HG03460 (cell line): ENCODE results near the gene RAD51B.
"Not testable (repeated sequence)": the region's sequence is repeated elsewhere in the genome, so short reads cannot be mapped to it uniquely, and the experiment has no call there.

Experiments used
- ATAC-seq: cut with Tn5 transposase; IDR thresholded peaks from one replicate; pipeline ENCODE4 v1.9.1; 2021; ENCODE audit not compliant: unreplicated experiment

Gene RAD51B

GRCh38 chr14:67819563-67820421, at the start of gene RAD51B:
Gene RAD51B, plus strand, starts transcription at chr14:67819779.
- ATAC-seq, result peak; percentile 60

DNA sequence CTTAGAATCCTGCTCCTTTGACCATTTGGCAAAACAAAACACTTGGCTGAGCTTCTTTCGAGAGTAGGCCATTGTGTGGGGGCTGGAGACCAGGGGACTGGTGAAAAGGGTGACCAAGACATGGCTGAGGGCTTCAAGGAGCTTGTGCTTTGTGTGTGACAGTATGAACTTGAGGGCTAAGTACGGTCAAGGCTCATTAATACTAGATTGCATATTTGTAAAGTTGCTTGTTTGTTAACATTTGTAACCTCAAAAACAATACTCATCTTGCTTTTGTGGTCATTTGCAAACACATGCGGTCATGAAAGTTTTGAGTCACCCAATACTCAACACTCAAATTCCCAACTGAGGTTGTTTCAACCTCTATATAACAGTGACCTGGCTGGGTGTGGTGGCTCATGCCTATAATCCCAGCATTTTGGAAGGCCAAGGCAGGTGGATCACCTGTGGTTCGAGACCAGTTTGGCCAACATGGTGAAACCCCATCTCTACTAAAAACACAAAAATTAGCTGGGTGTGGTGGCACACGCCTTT, 45.7 kb upstream of the RAD51B start:
- ATAC-seq, result no peak

GRCh38 chr14:67776653-67777322, 42.8 kb upstream of the RAD51B start:
- ATAC-seq, result no peak

- ATAC-seq, result no peak
Measured at GRCh38 chr14:67778792-67779191, 40.8 kb upstream of the RAD51B start.

GRCh38 chr14:67782090-67782489, 37.5 kb upstream of the RAD51B start:
- no peak for ATAC-seq

GRCh38 chr14:67784244-67784823, 35.2 kb upstream of the RAD51B start:
- no peak for ATAC-seq

DNA sequence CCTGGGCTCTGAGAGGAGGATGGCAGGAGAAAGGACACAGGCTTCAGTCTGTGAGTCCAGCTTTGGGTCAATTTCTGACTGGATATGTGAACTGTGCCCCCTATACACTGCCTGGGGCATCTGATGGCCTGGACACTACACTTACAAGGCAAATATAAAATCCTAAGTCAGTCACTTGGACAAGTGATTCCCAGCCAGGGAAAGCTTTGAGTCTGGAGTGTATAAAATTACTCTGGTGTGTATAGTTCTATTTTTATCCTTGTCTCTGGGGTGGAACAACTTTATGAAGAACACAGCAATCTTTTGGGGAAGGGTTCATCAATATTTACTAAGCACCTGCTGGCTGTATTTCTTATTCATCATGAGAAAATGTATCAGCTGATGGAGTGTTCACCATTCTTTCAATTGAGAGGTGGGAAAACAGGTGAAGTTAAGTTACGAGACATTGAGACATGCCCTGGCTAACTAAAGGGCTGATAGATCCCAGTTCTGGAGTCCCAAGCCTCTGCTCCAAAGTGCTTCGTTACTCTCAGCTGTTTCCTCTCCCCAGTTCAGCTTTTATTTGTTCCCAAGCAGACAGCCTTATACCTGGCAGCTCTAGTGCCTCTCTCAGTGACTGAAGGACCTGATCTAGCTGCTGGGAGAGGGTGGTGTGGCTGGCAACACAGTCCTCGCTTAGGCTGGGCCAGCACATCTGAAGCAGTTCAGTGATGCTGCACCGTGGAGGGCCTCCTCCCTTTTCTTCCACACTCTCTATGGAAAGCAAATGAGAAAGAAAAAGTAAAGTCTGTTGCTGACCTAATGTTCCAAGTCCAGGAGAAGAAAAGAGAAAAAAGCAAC, 34.1 kb upstream of the RAD51B start:
- ATAC-seq, result no peak

DNA sequence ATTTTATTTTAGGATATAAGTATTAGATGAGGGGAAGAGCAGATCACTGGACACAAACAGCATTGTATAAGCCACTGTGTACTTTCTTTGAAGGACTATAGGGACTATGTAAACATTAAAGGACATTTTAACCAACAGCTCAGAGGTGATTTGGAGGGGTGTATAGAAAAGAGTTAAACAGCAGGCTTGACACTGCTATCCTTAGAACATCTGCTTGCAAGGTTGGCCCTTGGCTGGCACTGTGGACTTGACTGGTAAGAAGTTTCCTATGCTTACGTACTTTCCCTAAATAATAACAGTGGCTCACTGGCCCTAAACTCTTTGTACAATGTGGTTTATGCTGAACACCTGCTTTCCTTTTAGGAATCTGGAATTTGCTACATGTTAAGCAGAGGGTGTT, 31.9 kb upstream of the RAD51B start:
- no peak for ATAC-seq

DNA sequence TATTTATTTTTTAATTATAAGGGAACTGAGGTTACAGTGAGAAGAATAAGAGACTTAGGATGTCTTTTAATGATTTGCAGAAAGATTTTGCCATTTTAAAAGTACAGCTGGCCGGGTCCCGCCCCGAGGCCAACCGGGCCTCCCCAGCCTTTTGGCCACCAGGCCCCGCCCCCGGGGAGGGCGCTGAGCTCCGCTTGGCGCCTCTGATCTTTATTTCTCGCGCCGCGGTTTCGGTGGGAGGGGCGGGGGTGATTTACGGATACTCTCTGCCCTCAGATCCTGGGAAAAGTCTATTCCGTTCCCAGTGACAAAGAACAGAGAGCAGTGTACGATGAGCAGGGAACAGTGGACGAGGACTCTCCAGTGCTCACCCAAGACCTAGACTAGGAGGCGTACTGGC, 20.8 kb upstream of the RAD51B start:
- ATAC-seq, result no peak

DNA sequence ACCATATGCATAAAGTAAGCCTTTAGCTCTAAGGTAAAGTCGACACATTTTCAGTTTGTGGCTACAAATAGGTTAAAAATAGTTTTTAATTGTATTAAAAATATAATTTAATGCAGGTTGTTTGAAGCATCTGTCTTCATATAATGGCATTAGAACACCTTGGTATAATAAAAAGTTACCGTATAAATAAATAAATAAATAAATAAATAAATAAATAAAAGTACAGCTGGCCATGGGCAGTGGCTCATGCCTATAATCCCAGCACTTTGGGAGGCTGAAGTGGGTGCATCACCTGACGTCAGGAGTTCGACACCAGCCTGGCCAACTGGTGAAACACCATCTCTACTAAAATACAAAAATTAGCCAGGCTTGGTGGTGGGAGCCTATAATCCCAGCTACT, 18.8 kb upstream of the RAD51B start:
- no peak for ATAC-seq

DNA sequence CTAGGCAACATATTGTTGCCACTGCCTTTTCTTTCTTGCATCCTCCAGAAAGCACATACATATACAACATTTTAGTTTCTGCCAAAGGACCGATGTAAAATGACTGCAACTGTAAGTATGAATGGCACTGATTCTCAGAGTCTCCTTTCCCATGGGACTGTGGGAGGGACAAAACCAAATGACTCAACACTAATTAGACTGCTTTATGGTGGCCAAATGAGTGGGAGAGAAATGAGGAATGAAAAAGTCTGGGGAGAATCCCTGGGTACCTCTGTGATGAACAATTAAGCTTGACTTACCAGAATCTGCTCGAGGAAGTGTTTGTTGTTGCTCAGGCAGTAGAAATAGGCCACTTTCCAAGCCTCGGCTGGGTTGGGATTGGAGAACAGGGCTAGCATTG, 13.3 kb upstream of the RAD51B start:
- ATAC-seq, result no peak

DNA sequence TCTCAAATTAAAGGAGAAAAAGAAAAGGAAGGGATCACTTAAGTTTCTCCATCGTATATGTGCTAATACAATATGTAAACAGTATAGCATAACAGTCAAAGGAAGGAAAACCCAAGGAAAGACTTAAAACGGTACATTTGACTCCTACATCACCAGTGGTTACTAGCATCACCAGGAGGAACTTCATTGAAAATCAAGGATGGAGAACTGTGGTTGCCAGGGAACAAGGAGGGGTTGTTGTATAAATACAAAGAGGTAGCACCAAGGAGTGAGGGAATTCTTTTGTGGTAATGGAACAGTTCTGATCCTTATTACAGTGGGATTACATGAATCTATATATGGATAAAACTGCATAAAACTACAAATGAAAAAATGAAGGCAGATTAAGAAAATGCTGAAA, 4.8 kb upstream of the RAD51B start:
- no peak for ATAC-seq

DNA sequence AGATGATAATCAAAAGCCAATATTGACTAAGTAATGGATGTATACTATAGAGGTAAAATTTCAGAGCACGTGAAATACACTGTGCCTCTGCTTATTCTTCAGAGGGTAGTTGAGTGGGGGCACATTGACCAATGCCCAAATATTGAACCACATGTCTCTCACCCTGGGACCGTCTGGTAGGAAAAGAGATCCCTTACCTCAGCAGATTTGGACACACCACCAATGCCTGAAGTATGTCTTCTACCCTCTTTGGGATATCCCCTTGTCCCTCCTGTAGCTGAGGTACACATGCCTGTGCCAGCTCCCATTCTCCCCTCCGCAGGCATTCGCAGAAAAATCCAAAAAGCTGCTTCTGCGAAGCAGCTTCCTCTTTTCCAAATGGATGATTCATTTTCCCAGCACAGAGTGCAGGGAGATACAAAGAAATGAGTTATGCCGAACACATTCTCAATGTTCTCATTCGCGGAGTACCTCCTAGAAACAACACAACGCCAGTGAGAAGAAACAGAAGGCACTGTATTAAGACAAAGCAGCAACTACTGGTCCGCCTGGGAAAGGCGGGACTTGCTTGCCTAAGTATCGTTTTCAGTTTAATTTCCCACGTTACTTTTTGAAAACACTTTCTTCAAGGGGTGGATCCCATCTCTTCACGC, 3.9 kb upstream of the RAD51B start:
- no peak for ATAC-seq

- ATAC-seq, result peak; percentile 79
Measured at GRCh38 chr14:67816326-67817002, 3.1 kb upstream of the RAD51B start, which contains the start of gene ZFYVE26. Gene ZFYVE26, minus strand, starts transcription at chr14:67816590. Its CDS starts 627 bp downstream, at chr14:67815963.

DNA sequence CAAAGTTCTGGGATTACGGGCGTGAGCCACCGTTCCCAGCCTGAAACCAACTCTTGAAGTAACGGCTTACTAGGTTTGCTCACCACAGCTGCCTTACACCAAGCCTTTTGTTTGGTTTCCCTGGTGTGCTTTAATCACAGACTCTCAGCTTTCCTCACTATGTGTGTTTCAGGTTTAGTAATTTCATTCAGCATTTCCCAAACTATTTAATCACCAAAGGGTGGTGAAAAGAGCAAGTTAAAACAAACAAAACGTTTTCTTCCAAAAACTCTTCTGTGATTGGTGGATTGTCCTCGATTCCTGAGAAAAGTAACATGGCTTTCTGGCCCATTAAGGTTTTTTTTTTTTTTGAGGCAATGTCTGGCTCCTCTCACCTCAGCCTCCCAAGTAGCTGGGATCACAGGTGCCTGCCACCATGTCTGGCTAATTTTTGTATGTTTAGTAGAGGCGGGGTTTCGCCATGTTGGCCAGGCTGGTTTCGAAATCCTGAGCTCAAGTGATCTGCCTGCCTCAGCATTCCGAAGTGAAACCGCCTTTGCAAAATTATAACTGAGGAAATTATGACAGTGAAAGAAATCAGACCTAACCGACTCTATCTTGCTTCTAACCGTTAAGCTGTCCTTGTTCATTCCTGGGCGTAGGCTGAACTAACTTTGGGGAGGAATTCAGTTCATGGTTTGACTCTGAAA, 1.7 kb upstream of the RAD51B start:
- no peak for ATAC-seq

- ATAC-seq, result not testable (repeated sequence)
Measured at GRCh38 chr14:67818476-67818875, 1.1 kb upstream of the RAD51B start.

DNA sequence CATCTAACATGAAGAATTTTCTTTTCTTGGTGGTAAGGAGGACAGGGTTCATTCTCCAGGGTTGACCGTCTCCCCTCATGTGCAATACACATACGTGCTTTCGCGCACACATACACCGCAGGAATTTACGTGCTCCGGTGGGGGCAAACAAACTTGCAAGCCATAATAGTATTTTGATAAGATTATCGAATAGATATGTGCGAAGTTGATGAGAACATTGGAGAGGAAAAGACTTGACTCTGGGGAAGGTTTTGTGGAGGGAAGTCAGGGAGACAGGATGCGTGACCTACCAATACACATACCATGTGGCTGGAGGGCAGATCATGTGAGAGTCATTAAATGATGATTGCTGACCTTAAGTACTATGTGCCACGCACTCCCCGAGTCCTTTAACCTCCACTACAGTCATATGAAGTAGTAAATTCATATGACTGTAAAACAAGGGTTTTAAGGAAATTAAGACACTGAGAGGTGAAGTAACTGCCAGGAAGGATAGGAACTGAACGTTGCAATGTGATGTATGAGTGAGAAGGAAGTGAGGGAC, 921 bp downstream of the RAD51B start:
- no peak for ATAC-seq

GRCh38 chr14:67821121-67821520, 1.5 kb downstream of the RAD51B start:
- ATAC-seq, result no peak

DNA sequence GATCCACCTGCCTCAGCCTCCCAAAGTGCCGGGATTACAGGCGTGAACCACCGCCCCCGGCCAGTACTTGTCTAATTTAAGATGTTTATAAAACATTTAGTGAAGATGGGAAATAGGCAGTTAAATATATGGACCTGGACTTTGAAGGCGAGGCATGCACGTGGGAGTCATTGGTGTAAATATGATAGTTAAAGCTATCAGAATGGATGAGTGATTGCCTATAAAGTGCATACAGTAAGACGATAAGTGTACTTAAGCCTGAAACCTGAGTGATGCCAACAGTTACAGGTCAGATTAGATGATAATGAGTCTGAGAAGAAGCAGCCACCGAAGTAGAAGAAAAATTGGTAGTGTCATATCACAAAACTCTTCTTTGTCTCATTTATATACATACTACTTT, 11.5 kb downstream of the RAD51B start:
- ATAC-seq, result no peak
